Mucosa of rectum (tissue), 2 donors: Measurements from ENCODE around the gene PDE6B.
"Not testable (repeated sequence)": the region's sequence is repeated elsewhere in the genome, so short reads cannot be mapped to it uniquely, and the experiment has no call there.

Experiments used
- H3K27ac ChIP-seq, 2 donors: one replicate each; pipeline ENCODE4 v1.7.0; 2013; ENCODE audit warnings: inconsistent platforms in 2 of 2, low read depth in 2 of 2, low read length in 2 of 2
- H3K27me3 ChIP-seq, 2 donors: one replicate each; pipeline ENCODE4 v1.7.0; 2013; ENCODE audit warnings: low read length in 2 of 2; ENCODE audit not compliant: control insufficient read depth in 2 of 2, insufficient read depth in 2 of 2
- H3K36me3 ChIP-seq, 2 donors: one replicate each; pipeline ENCODE4 v1.7.0; 2013; ENCODE audit warnings: low read length in 2 of 2; ENCODE audit not compliant: control insufficient read depth in 2 of 2, insufficient read depth in 2 of 2
- H3K4me1 ChIP-seq, 2 donors: one replicate each; pipeline ENCODE4 v1.7.0; 2013; ENCODE audit warnings: low read length in 2 of 2, mild to moderate bottlenecking in 1 of 2; ENCODE audit not compliant: control insufficient read depth in 2 of 2, insufficient read depth in 2 of 2
- H3K4me3 ChIP-seq, 2 donors: one replicate each; pipeline ENCODE4 v1.7.0; 2013; ENCODE audit warnings: low read length in 2 of 2
- H3K9ac ChIP-seq, 2 donors: one replicate each; pipeline ENCODE4 v1.7.0; 2013; ENCODE audit warnings: low read length in 2 of 2, low read depth in 1 of 2, mild to moderate bottlenecking in 1 of 2
- H3K9me3 ChIP-seq, 2 donors: one replicate each; pipeline ENCODE4 v1.7.0; 2013; ENCODE audit warnings: low read length in 2 of 2; ENCODE audit not compliant: control insufficient read depth in 2 of 2
- donor health status: healthy.
- donor health status: Normal muscosa, but diverticular disease.

PDE6B gene

GRCh38 chr4:664713-665231 lies 39.4 kb downstream of the PDE6B start:
- Histone ChIP-seq H3K27me3 (no peaks in the 10 kb centered on the region), H3K9ac (no peak overlapping the region), H3K4me1 (no peaks in the 10 kb centered on the region), H3K4me3 (no peak overlapping the region), H3K36me3 (no peaks in the 10 kb centered on the region), H3K27ac (no peak overlapping the region), H3K9me3 (no peaks in the 10 kb centered on the region)

- H3K27me3 ChIP-seq = no peaks in the 10 kb centered on the region
- peaks cover 0 to under 1% of the 10 kb centered on the region in 2 donors for H3K36me3 ChIP-seq
- H3K4me3 ChIP-seq = no peak overlapping the region
- H3K4me1 ChIP-seq = no peaks in the 10 kb centered on the region
- H3K27ac ChIP-seq = no peak overlapping the region
- H3K9me3 ChIP-seq = no peaks in the 10 kb centered on the region
- H3K9ac ChIP-seq = no peak overlapping the region
Measured at GRCh38 chr4:665381-665750, 40.0 kb downstream of the PDE6B start.

- H3K27me3 ChIP-seq = no peaks in the 10 kb centered on the region
- H3K4me3 ChIP-seq = no peak overlapping the region
- peaks cover 3 to 6% of the 10 kb centered on the region in 2 donors for H3K36me3 ChIP-seq
- no peaks in the 10 kb centered on the region for H3K4me1 ChIP-seq
- no peak overlapping the region for H3K9ac ChIP-seq
- H3K9me3 ChIP-seq = no peaks in the 10 kb centered on the region
- no peak overlapping the region for H3K27ac ChIP-seq
Measured at GRCh38 chr4:665751-666435, 40.5 kb downstream of the PDE6B start.

GRCh38 chr4:666436-666810 lies 41.0 kb downstream of the PDE6B start:
- Histone ChIP-seq H3K27ac (no peak overlapping the region), H3K27me3 (no peaks in the 10 kb centered on the region)

GRCh38 chr4:666822-667544 lies 41.6 kb downstream of the PDE6B start:
- no peak overlapping the region for H3K4me3 ChIP-seq
- H3K9ac ChIP-seq = no peak overlapping the region
- H3K4me1 ChIP-seq = no peaks in the 10 kb centered on the region
- H3K9me3 ChIP-seq = no peaks in the 10 kb centered on the region
- H3K27ac ChIP-seq = no peak overlapping the region
- H3K27me3 ChIP-seq = no peaks in the 10 kb centered on the region
- peaks cover 12 to 15% of the 10 kb centered on the region in 2 donors for H3K36me3 ChIP-seq

More at GRCh38 chr4:666436-666810, 41.0 kb downstream of the PDE6B start:
- H3K9ac ChIP-seq = no peak overlapping the region
- H3K4me1 ChIP-seq = no peaks in the 10 kb centered on the region
- no peak overlapping the region for H3K4me3 ChIP-seq
- peaks cover 6 to 9% of the 10 kb centered on the region in 2 donors for H3K36me3 ChIP-seq
- H3K9me3 ChIP-seq = no peaks in the 10 kb centered on the region

GRCh38 chr4:667545-667925 lies 42.2 kb downstream of the PDE6B start:
- H3K4me1 ChIP-seq = no peaks in the 10 kb centered on the region
- H3K4me3 ChIP-seq = no peak overlapping the region
- no peak overlapping the region for H3K27ac ChIP-seq
- peaks cover 16 to 18% of the 10 kb centered on the region in 2 donors for H3K36me3 ChIP-seq
- no peaks in the 10 kb centered on the region for H3K27me3 ChIP-seq
- no peak overlapping the region for H3K9ac ChIP-seq
- no peaks in the 10 kb centered on the region for H3K9me3 ChIP-seq

GRCh38 chr4:668219-668618 lies 42.8 kb downstream of the PDE6B start:
- not testable (repeated sequence) for H3K9me3 ChIP-seq, H3K27me3 ChIP-seq, H3K27ac ChIP-seq, H3K4me3 ChIP-seq, H3K4me1 ChIP-seq, H3K9ac ChIP-seq
- peaks cover 16 to 18% of the 10 kb centered on the region in 2 donors for H3K36me3 ChIP-seq

GRCh38 chr4:669806-670559 lies 44.6 kb downstream of the PDE6B start:
- H3K4me1 ChIP-seq, H3K9ac ChIP-seq, H3K27me3 ChIP-seq, H3K4me3 ChIP-seq, H3K27ac ChIP-seq, H3K9me3 ChIP-seq: not testable (repeated sequence)
- H3K36me3 ChIP-seq = peaks cover 16 to 18% of the 10 kb centered on the region in 2 donors

GRCh38 chr4:671769-672168 lies 46.4 kb downstream of the PDE6B start:
- Histone ChIP-seq H3K27me3 (no peaks in the 10 kb centered on the region), H3K4me3 (no peak overlapping the region), H3K27ac (no peak overlapping the region), H3K36me3 (peaks cover 16 to 18% of the 10 kb centered on the region in 2 donors), H3K9me3 (no peaks in the 10 kb centered on the region), H3K9ac (no peak overlapping the region), H3K4me1 (peaks cover 13 to 15% of the 10 kb centered on the region in 2 donors)
